GM12891 (cell line): ENCODE measurements around the gene SYNE3.
"Not testable (repeated sequence)": the region's sequence is repeated elsewhere in the genome, so short reads cannot be mapped to it uniquely, and the experiment has no call there.

Source experiments
- DNase-seq: peaks from one replicate; pipeline ENCODE4 v3.0.0; 2011; ENCODE audit warnings: low spot score; ENCODE audit not compliant: insufficient read length
- FAIRE-seq: peaks from 2 replicates; lab custom pipeline; 2011; peaks lifted over from hg19 to GRCh38; lab: Jason Lieb, UNC
- PAX5 ChIP-seq: IDR thresholded peaks from 2 replicates; pipeline ENCODE4 v1.6.1; 2011; ENCODE audit warnings: low read length, moderate library complexity, mild to moderate bottlenecking; ENCODE audit not compliant: insufficient read depth, severe bottlenecking
- POLR2A ChIP-seq: IDR thresholded peaks from 2 replicates; pipeline ENCODE4 v1.6.1; 2011; ENCODE audit warnings: low read depth, low read length, control low read depth
- POLR2AphosphoS5 ChIP-seq: IDR thresholded peaks from 2 replicates; pipeline ENCODE4 v1.6.1; 2011; ENCODE audit warnings: low read depth, low read length, control low read depth
- POU2F2 ChIP-seq: IDR thresholded peaks from 2 replicates; pipeline ENCODE4 v1.6.1; 2011; ENCODE audit warnings: low read depth, mild to moderate bottlenecking, control low read depth, low read length, moderate library complexity
- SPI1 ChIP-seq: IDR thresholded peaks from 2 replicates; pipeline ENCODE4 v1.6.1; 2011; ENCODE audit warnings: low read depth, low read length, control low read depth
- TAF1 ChIP-seq: IDR thresholded peaks from 2 replicates; pipeline ENCODE4 v1.6.1; 2011; ENCODE audit warnings: low read depth, low read length, control low read depth

Gene SYNE3

GRCh38 chr14:95515596-95516552 is 576 bp downstream of the SYNE3 start:
- TF ChIP-seq POU2F2 (peak; percentile 73; the same call in 1 of the 2 replicates), POLR2AphosphoS5 (peak; percentile 32; the same call in 1 of the 2 replicates), TAF1 (no peak), POLR2A (0 out of 2 replicates have a peak, but pooled peaks have one; percentile 30), SPI1 (peak; percentile 79)
- DNase-seq (peak; percentile 91), FAIRE-seq (peak; percentile 94)

GRCh38 chr14:95515080-95515489 is 1.4 kb downstream of the SYNE3 start:
- no peak for FAIRE-seq
- TF ChIP-seq POLR2A (no peak), PAX5 (no peak), TAF1 (no peak), SPI1 (no peak), POLR2AphosphoS5 (no peak), POU2F2 (no peak)
- DNase-seq = no peak

- TF ChIP-seq SPI1 (no peak), TAF1 (no peak), PAX5 (no peak), POLR2A (no peak), POU2F2 (no peak), POLR2AphosphoS5 (no peak)
- no peak for DNase-seq
- peak; percentile 16 for FAIRE-seq
Measured at GRCh38 chr14:95514131-95515079, 2.0 kb downstream of the SYNE3 start.

GRCh38 chr14:95513291-95513690 is 3.2 kb downstream of the SYNE3 start:
- FAIRE-seq (no peak), DNase-seq (no peak)
- TF ChIP-seq POLR2AphosphoS5 (no peak), POU2F2 (no peak), PAX5 (no peak), TAF1 (no peak), POLR2A (no peak), SPI1 (no peak)

GRCh38 chr14:95511687-95512086 is 4.8 kb downstream of the SYNE3 start:
- FAIRE-seq = no peak
- no peak for DNase-seq
- TF ChIP-seq PAX5 (no peak), SPI1 (no peak), POLR2AphosphoS5 (no peak), TAF1 (no peak), POU2F2 (no peak), POLR2A (no peak)

GRCh38 chr14:95510804-95511203 is 5.6 kb downstream of the SYNE3 start:
- FAIRE-seq = no peak

GRCh38 chr14:95510344-95510743 is 6.1 kb downstream of the SYNE3 start:
- FAIRE-seq, DNase-seq: not testable (repeated sequence)

More at GRCh38 chr14:95510804-95511203, 5.6 kb downstream of the SYNE3 start:
- DNase-seq = no peak
- TF ChIP-seq POLR2AphosphoS5 (no peak), PAX5 (no peak)

GRCh38 chr14:95509495-95509894 is 7.0 kb downstream of the SYNE3 start:
- TF ChIP-seq POLR2AphosphoS5 (no peak), PAX5 (no peak), SPI1 (no peak), TAF1 (no peak), POLR2A (no peak), POU2F2 (no peak)
- no peak for DNase-seq
- no peak for FAIRE-seq

- TF ChIP-seq POLR2A (no peak), PAX5 (no peak), SPI1 (no peak)
- DNase-seq (no peak), FAIRE-seq (no peak)
Measured at GRCh38 chr14:95508377-95508776, 8.1 kb downstream of the SYNE3 start.

GRCh38 chr14:95507701-95508103 is 8.7 kb downstream of the SYNE3 start:
- FAIRE-seq = peak; percentile 40
- TF ChIP-seq SPI1 (no peak), POU2F2 (no peak), POLR2AphosphoS5 (no peak), TAF1 (no peak), PAX5 (no peak), POLR2A (no peak)

More at GRCh38 chr14:95507701-95508103, 8.7 kb downstream of the SYNE3 start:
- DNase-seq = no peak
